H9 (cell line): ENCODE data around the gene SCGB1D1. TPM values are rescaled to one million over a fixed set of nuclear protein-coding genes. Genes with fewer than 3 reads are reported as not detected.
A peak's percentile ranks its signal among the peaks of the same experiment; 100 is the strongest.

Experiments
- DNase-seq: peaks from one replicate; pipeline ENCODE4 v3.0.0-alpha.2; 2017
- H2AFZ ChIP-seq: one replicate; pipeline ENCODE4 v1.6.1; 2013; ENCODE audit warnings: mild to moderate bottlenecking, low read length, control low read depth, moderate library complexity
- H2AK5ac ChIP-seq: 2 replicates; pipeline ENCODE4 v1.6.1; 2013; ENCODE audit warnings: low read length, control low read depth, mixed read lengths; ENCODE audit not compliant: insufficient read length
- H2BK120ac ChIP-seq: one replicate; pipeline ENCODE4 v1.6.1; 2013; ENCODE audit warnings: low read depth, mild to moderate bottlenecking, low read length, control low read depth, inconsistent platforms; ENCODE audit not compliant: poor library complexity, severe bottlenecking
- H2BK12ac ChIP-seq: 2 replicates; pipeline ENCODE4 v1.6.1; 2013; ENCODE audit warnings: low read length, control low read depth, mixed read lengths, low read depth; ENCODE audit not compliant: insufficient read length
- H2BK15ac ChIP-seq: 2 replicates; pipeline ENCODE4 v1.6.1; 2013; ENCODE audit warnings: low read depth, low read length, control low read depth
- H2BK20ac ChIP-seq: one replicate; pipeline ENCODE4 v1.6.1; 2013; ENCODE audit warnings: low read depth, mild to moderate bottlenecking, low read length, control low read depth, inconsistent platforms; ENCODE audit not compliant: poor library complexity, severe bottlenecking
- H2BK5ac ChIP-seq: 2 replicates; pipeline ENCODE4 v1.6.1; 2013; ENCODE audit warnings: low read length, control low read depth, mixed read lengths; ENCODE audit not compliant: insufficient read length
- H3K14ac ChIP-seq: 2 replicates; pipeline ENCODE4 v1.6.1; 2013; ENCODE audit warnings: low read length, control low read depth; ENCODE audit not compliant: insufficient read depth
- H3K18ac ChIP-seq: 2 replicates; pipeline ENCODE4 v1.6.1; 2013; ENCODE audit warnings: low read depth, mild to moderate bottlenecking, mixed read lengths, low read length, control low read depth; ENCODE audit not compliant: insufficient read length
- H3K23ac ChIP-seq: 2 replicates; pipeline ENCODE4 v1.6.1; 2013; ENCODE audit warnings: low read length, control low read depth, mixed read lengths, low read depth; ENCODE audit not compliant: insufficient read length
- H3K23me2 ChIP-seq: 2 replicates; pipeline ENCODE4 v1.6.1; 2013; ENCODE audit warnings: low read depth, mild to moderate bottlenecking, mixed read lengths, low read length, control low read depth; ENCODE audit not compliant: insufficient read length, poor library complexity, severe bottlenecking
- H3K27ac ChIP-seq: 2 replicates; pipeline ENCODE4 v1.5.1; 2013; ENCODE audit warnings: low read length, control low read depth, mixed read lengths, low read depth; ENCODE audit not compliant: insufficient read length
- H3K27me3 ChIP-seq: 2 replicates; pipeline ENCODE4 v1.6.1; 2013; ENCODE audit warnings: low read length, control low read depth, inconsistent platforms; ENCODE audit not compliant: insufficient read depth
- H3K4ac ChIP-seq: 2 replicates; pipeline ENCODE4 v1.6.1; 2013; ENCODE audit warnings: low read depth, mild to moderate bottlenecking, control low read depth, inconsistent platforms, low read length, moderate library complexity
- H3K4me1 ChIP-seq: 2 replicates; pipeline ENCODE4 v1.6.1; 2013; ENCODE audit warnings: low read length, control low read depth, inconsistent platforms; ENCODE audit not compliant: insufficient read depth
- H3K4me2 ChIP-seq: 2 replicates; pipeline ENCODE4 v1.6.1; 2013; ENCODE audit warnings: low read length, control low read depth, mixed read lengths; ENCODE audit not compliant: insufficient read length, insufficient read depth
- H3K56ac ChIP-seq: 2 replicates; pipeline ENCODE4 v1.6.1; 2013; ENCODE audit warnings: low read depth, mild to moderate bottlenecking, mixed read lengths, low read length, control low read depth; ENCODE audit not compliant: insufficient read length
- H3K79me1 ChIP-seq: 2 replicates; pipeline ENCODE4 v1.6.1; 2013; ENCODE audit warnings: low read depth, mild to moderate bottlenecking, moderate library complexity, low read length, control low read depth, inconsistent platforms; ENCODE audit not compliant: insufficient read depth, poor library complexity, severe bottlenecking
- H3K79me2 ChIP-seq: 2 replicates; pipeline ENCODE4 v1.6.1; 2013; ENCODE audit warnings: low read length, control low read depth, inconsistent platforms; ENCODE audit not compliant: insufficient read depth
- H3K9ac ChIP-seq: 2 replicates; pipeline ENCODE4 v1.6.1; 2013; ENCODE audit warnings: low read length, control low read depth, mixed read lengths; ENCODE audit not compliant: insufficient read length; ENCODE audit errors: extremely low read depth
- H3K9me3 ChIP-seq: one replicate; pipeline ENCODE4 v1.6.1; 2013; ENCODE audit warnings: low read depth, low read length, inconsistent platforms; ENCODE audit not compliant: control insufficient read depth
- H3T11ph ChIP-seq: one replicate; pipeline ENCODE4 v1.6.1; 2013; ENCODE audit warnings: mild to moderate bottlenecking, low read length, control low read depth, inconsistent platforms
- H4K20me1 ChIP-seq: one replicate; pipeline ENCODE4 v1.6.1; 2013; ENCODE audit not compliant: control insufficient read depth, insufficient read length, insufficient read depth
- H4K5ac ChIP-seq: 2 replicates; pipeline ENCODE4 v1.6.1; 2013; ENCODE audit warnings: low read depth, mild to moderate bottlenecking, mixed read lengths, low read length, control low read depth; ENCODE audit not compliant: insufficient read length
- H4K8ac ChIP-seq: replicated peaks from 2 replicates; pipeline ENCODE4 v1.6.1; 2013; ENCODE audit warnings: low read length, control low read depth, mixed read lengths, low read depth; ENCODE audit not compliant: insufficient read length
- H4K91ac ChIP-seq: 2 replicates; pipeline ENCODE4 v1.6.1; 2013; ENCODE audit warnings: low read depth, mild to moderate bottlenecking, moderate library complexity, mixed read lengths, low read length, control low read depth; ENCODE audit not compliant: insufficient read length
- H3K27ac Mint-ChIP-seq, 3 experiments: 2 replicates in 2 of 3; 3 replicates in 1 of 3; pipeline ENCODE4 v1.8.0; 2020 to 2021; ENCODE audit warnings: mixed read lengths in 3 of 3, mild to moderate bottlenecking in 1 of 3, moderate library complexity in 1 of 3
- H3K27me3 Mint-ChIP-seq: 2 replicates; pipeline ENCODE4 v1.8.0; 2021; ENCODE audit warnings: low read depth, mild to moderate bottlenecking, moderate library complexity, mixed read lengths
- H3K36me3 Mint-ChIP-seq, 3 experiments: 2 replicates in 2 of 3; 3 replicates in 1 of 3; pipeline ENCODE4 v1.8.0; 2020 to 2021; ENCODE audit warnings: low read depth in 3 of 3, mixed read lengths in 3 of 3; ENCODE audit not compliant: insufficient read depth in 1 of 3
- H3K4me1 Mint-ChIP-seq, 2 experiments: 2 replicates each; pipeline ENCODE4 v1.8.0; 2020; ENCODE audit warnings: mixed read lengths in 2 of 2
- H3K4me3 Mint-ChIP-seq, 2 experiments: 2 replicates in 1 of 2; 3 replicates in 1 of 2; pipeline ENCODE4 v1.8.0; 2020 to 2021; ENCODE audit warnings: mild to moderate bottlenecking in 2 of 2, mixed read lengths in 2 of 2, moderate library complexity in 1 of 2
- H3K9me3 Mint-ChIP-seq, 2 experiments: 2 replicates in 1 of 2; 3 replicates in 1 of 2; pipeline ENCODE4 v1.8.0; 2020; ENCODE audit warnings: mild to moderate bottlenecking in 2 of 2, mixed read lengths in 2 of 2, moderate library complexity in 1 of 2
- CTCF ChIP-seq: fragments of 200-600 bp; sonication (generic); conservative IDR thresholded peaks from 3 replicates; pipeline ENCODE4 v1.8.0; 2021; ENCODE audit warnings: antibody characterized with exemption, mild to moderate bottlenecking
- WGBS: extraction: QIAGEN DNeasy Blood & Tissue Kit; methylation state at CpG from one replicate; pipeline ENCODE4 v1.1.7; 2013; ENCODE audit warnings: missing lambda C conversion rate, low lambda C conversion rate, mixed read lengths; ENCODE audit not compliant: insufficient read length; ENCODE audit errors: extremely low coverage; 5-methylcytosine and 5-hydroxymethylcytosine counted together
- total RNA-seq: library from RNA; stranded (reverse); gene quantifications from 2 replicates; pipeline ENCODE4 v1.2.1, GENCODE V29; 2021

Gene SCGB1D1
- total RNA-seq, 1 experiment from 2014 or later: not detected

GRCh38 chr11:62242021-62242420 is 52.0 kb downstream of the SCGB1D1 start, which contains the start of gene SCGB1D2:
TSS of gene SCGB1D2 (plus strand) at chr11:62242239. CDS start at chr11:62242308, 69 bp downstream.
- Mint-ChIP-seq H3K27ac (no peak within 1 kb of the TSS; a peak in 1 of 7 replicates), H3K36me3 (no peaks in the 10 kb centered on the region), H3K27me3 (peaks cover 15% of the 10 kb centered on the region), H3K4me1 (peaks cover 5 to 13% of the 10 kb centered on the region in 2 experiments; a peak in 2 of 4 replicates), H3K4me3 (no peak within 1 kb of the TSS), H3K9me3 (no peaks in the 10 kb centered on the region)
- H3K27me3 ChIP-seq: no peaks in the 10 kb centered on the region
- no peak within 1 kb of the TSS for H3K18ac ChIP-seq
- H3K9ac ChIP-seq: no peak within 1 kb of the TSS
- H3K4me1 ChIP-seq: no peaks in the 10 kb centered on the region
- no peaks in the 10 kb centered on the region for H3K79me1 ChIP-seq
- no peak within 1 kb of the TSS for H2BK12ac ChIP-seq
- no peak within 1 kb of the TSS for H4K8ac ChIP-seq
- H3K27ac ChIP-seq: no peak within 1 kb of the TSS
- H3K79me2 ChIP-seq: peaks cover 1% of the 10 kb centered on the region; the same call in 1 of the 2 replicates
- H3K23me2 ChIP-seq: no peaks in the 10 kb centered on the region
- no peak within 1 kb of the TSS for H3T11ph ChIP-seq
- H3K23ac ChIP-seq: no peak within 1 kb of the TSS
- H3K9me3 ChIP-seq: no peaks in the 10 kb centered on the region
- WGBS: no CpG with 5 or more reads among the region's 3 CpGs
- no peak within 1 kb of the TSS for H2BK15ac ChIP-seq
- H3K4me2 ChIP-seq: no peak within 1 kb of the TSS
- H2AFZ ChIP-seq: no peak within 1 kb of the TSS
- no peak within 1 kb of the TSS for H3K14ac ChIP-seq
- H2BK120ac ChIP-seq: no peak within 1 kb of the TSS
- peak; percentile 43 for DNase-seq
- no peak within 1 kb of the TSS for H3K56ac ChIP-seq
- H2BK5ac ChIP-seq: no peak within 1 kb of the TSS
- H4K20me1 ChIP-seq: no peaks in the 10 kb centered on the region
- no peak for TF ChIP-seq CTCF
- no peak within 1 kb of the TSS for H2BK20ac ChIP-seq
- H4K5ac ChIP-seq: no peak within 1 kb of the TSS
- no peak within 1 kb of the TSS for H2AK5ac ChIP-seq
- H4K91ac ChIP-seq: no peak within 1 kb of the TSS
- no peak within 1 kb of the TSS for H3K4ac ChIP-seq

Other genes with a start within 250 kb of the SCGB1D1 start
- gene BEST1, start 239.9 kb upstream of the SCGB1D1 start, total RNA-seq: 0.18 and 0.24 TPM in 2 replicates
- gene FTH1, start 222.6 kb upstream of the SCGB1D1 start, total RNA-seq: 1,505 and 1,558 TPM in 2 replicates
- gene INCENP, start 66.2 kb upstream of the SCGB1D1 start, total RNA-seq: 94.1 and 99.9 TPM in 2 replicates
- not detected in 2 replicates for gene SCGB2A1, start 18.5 kb downstream of the SCGB1D1 start, total RNA-seq
- not detected in 2 replicates for gene SCGB1D2, start 52.0 kb downstream of the SCGB1D1 start, total RNA-seq
- gene SCGB2A2, start 79.9 kb downstream of the SCGB1D1 start, total RNA-seq: not detected in 2 replicates
- gene SCGB1D4, start 108.9 kb downstream of the SCGB1D1 start, total RNA-seq: not detected in 2 replicates
- gene ASRGL1, start 147.2 kb downstream of the SCGB1D1 start, total RNA-seq: 30.9 and 31.1 TPM in 2 replicates
- not detected in 2 replicates for gene SCGB1A1, start 228.8 kb downstream of the SCGB1D1 start, total RNA-seq